HG03064 (cell line): ENCODE data around the gene ZCCHC14.

Experiments
- ATAC-seq: cut with Tn5 transposase; IDR thresholded peaks from one replicate; pipeline ENCODE4 v1.9.1; 2021; ENCODE audit warnings: low read depth; ENCODE audit not compliant: unreplicated experiment

Gene ZCCHC14

DNA sequence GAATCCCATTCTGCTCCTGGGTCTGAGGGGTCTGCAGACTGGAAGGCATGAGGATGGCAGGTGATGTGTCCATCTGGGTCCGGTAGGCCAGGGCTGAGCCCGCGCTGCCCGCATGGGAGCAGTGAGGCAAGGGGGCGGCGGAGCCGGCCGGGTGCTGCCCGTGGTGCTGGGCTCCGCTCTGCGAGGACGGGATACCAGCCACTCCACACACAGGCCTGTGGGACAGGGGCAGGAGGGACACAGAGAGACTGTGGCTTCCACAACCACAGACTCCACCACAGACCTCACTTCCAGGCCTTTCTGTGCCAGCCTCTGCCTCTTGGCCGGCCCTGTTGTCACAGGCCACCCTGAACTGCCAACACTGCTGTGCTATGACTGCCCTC is 75.3 kb downstream of the ZCCHC14 start:
- no peak for ATAC-seq

DNA sequence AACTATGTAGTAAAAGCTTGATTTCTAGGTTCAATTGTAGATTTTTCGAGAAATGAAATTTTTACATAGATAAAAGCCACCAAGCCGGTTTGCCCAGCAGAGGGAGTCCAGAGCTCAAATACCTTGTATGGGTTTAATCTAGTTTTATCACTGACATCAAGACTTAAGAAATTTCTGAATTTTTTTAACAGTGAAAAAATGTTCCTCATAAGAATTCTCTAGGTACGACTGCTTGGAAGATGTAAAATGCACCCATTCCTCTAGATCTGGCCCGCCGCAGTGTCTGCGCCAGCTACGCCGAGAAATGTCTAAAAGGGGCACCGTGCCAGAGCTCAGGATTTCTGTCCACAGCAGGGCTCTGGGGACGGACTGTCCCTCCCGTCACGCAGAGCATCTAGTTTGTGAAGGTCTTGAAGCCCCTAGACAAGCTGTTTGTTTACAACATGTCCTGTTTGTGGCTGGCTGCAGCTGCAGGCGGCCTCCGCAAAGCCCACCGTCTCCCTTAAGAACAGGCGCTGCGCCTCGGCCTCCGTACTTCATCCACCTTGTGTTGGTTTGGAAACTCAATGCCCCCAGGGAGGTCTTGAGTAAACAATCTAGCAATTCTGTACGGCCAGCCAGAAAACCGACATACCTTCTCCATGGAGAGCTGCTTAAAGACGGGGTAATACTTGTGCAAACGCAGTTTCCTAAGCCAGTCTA is 75.8 kb downstream of the ZCCHC14 start:
- no peak for ATAC-seq

DNA sequence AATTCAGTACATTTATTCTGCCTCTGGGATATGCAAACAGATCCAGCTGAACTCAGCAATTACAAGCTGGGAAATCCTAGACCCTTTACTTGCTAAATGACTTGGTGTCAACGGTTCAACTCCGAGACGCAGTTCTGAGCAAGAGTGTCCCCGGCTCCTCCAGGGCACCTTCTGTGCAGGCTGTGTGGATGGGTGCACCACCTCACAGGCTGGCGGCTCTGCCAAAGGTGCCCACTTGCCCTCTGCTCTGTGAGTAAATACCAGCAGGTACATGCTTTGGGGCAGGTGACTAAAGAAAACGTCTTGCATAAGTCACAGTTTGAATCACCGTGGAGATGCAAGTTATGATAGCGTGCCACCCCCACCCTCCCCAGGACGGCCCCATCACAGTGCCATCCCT is 77.4 kb downstream of the ZCCHC14 start:
- no peak for ATAC-seq

DNA sequence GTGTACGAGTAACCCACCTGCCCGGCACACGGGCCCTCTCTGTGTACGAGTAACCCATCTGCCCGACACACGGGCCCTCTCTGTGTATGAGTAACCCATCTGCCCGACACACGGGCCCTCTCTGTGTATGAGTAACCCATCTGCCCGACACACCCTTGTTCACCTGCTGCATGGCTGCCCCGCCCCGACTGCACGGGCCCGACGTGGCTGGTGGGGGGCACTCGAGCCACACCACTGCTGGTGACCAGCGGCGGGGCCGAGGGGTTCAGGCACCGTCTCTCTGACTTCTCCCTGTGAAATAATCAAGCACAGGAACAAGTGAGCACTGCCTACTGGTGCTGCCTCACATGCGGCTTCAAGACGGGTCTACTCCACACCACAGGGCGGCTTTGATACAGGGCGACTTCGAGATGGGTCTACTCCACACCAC is 78.6 kb downstream of the ZCCHC14 start:
- no peak for ATAC-seq

DNA sequence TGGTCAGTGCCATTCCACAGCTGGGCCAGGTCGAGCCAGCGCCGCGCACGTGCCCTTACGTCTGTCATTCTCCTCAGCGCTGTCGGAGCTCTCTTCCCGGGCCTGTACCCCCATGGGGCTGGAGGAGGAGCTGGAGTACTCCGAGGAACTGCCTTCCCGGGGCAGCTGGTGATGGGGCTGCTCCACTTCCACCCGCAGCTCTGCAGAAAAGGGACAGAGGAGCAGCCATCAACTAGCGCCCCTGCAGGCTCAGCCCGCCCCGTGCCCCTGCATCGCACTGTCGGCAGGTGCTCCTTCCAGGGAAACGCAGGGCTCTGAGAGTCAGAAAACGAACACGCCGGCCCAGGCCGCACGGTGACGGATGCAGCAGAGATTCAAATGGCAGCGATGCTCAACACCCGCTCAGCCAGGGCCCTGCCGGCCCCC is 79.8 kb downstream of the ZCCHC14 start:
- ATAC-seq, result no peak

DNA sequence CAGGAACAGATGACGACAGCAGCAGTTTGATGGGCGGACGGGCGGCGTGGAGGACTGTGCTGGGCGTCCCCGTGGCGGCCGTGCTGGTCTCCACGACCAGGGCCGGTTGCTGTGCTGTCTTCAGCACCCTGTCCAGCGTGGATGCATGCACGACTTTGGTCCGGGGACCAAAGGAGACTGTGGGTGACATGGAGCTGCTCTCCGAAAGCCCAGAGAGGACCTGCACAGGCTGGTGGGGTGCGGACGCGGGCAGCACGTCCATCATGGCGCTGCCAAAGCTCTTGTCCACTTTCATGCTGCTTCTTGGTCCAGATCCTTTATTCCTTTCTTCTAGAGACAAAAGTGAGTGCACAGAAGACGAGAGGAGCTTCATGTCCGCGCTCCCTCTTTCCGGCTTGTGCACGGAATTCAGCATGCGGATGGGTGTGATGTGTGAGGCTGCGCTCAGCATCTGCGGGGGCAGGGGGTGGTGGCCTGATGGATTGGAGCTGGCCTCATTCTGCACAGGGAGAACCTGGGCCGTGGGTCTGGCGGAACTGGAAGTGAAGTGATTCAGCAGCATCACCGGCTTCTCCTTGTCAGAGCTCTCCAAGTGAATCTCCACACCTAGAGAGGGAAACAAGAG is 80.3 kb downstream of the ZCCHC14 start:
- no peak for ATAC-seq

DNA sequence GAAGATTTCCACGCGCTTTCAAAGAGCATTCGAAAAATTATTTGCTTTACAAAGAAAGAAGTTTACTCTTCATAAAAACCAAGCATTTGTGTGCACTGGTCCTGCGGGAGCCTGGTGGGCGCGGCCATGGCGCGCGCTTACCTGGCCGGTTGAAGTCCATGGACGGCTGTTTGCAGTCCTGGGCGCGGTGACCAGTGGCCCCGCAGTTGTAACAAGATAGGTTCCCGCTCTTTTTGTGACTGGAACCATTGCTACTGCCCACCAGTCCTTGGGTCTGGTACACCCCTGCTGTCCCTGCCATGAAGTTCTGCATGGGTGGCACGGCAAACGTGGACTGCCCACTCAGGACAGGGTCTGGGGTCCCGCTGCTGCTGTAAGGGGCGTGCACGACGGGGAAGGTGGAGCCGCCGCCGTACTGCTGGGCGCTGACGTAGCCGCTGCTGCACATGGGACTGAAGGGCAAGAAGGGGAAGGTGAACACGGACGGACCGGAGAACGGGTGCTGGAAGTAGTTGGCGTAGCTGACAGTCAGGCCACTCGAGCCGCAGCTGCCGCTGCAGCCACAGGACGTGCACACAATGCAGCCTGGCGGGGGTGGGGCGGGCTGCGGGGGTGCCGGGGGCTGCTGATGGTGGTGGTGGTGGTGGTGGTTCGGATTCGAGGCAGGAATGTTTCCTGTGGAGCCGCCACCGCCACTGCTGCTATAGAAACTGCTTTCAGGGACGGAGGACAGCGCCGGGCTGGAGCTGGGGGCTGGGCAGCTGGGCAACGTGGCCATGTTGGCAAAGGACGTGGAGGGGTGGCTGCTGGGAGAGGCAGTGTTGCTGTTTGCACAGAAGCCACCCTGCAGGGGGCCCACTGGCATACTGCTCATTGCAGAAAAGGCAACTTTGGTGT is 81.2 kb downstream of the ZCCHC14 start:
- ATAC-seq, result no peak

DNA sequence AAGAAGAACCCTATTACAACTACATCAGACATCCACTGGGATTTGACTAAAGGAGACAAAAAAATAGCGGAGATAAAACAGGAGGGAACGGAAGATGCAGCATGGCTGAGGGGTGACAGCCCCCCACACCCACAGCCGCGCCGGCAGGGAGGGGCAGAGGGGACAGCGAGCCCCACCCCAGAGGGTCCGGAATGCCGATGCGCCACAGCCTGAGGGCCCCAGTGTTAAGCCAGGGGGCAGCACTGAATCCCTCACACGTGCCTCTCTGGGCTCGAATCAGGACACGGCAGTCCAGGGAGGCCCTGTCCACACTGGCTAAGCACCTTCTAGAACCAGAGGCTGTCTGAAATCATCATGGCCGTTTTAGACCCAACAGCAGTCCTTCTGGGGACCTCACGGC is 81.9 kb downstream of the ZCCHC14 start:
- no peak for ATAC-seq

DNA sequence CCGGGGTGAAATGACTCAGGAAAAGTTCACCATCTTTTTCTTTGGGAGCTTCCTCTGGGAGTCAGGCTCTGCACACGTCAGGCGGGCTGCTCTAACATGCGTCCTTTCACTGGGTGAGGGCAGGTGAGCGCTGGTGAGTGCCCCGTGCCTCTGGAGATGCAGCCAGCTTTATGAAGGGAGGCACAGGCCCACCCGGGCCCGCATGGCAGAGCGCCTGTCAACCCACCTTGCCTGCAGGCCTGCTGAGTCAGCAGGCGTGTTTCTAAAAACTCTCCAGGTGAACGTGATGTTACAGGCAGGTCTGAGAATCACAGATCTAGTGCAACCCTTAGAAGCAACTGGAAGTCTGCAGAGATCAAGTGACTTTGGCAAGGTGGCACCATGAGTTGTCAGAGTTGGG is 82.3 kb downstream of the ZCCHC14 start:
- ATAC-seq, result no peak

DNA sequence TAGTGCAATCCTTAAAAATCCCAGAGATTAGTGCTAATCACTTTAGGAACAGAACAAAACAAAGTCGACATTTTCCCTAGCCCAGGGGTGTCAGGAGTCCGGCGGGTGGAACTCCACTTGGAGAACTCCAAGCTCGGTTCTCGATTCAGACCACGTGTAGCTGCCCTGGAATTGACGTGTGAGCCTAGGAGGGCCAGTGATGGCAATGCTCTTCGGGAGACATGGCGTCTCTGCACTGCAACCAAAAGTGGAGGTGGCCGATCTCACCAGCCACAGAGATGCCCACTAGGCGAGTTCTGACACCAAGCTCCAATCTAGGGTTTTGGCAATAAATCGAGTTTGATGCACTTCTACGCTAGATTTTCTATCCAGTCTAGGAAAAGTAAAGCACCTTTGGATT is 83.0 kb downstream of the ZCCHC14 start:
- no peak for ATAC-seq

DNA sequence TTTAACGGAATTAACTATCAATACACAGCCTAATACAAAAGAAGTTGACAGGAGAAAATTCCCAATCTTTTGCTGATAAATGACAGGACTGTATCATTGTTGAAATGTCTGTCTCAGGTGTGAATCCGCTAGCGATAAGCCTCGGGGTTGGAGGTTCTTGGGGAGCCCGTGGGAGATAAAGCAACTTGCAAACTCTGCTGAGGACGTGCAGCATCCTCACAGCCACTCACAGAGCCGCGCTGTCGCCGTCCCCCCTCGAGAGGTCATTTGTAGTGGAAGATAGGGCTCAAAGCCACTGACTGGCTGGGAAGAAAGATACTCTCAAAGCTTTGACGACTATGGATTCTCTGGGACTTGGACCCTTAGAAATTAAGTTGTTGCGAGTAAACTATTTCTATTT is 83.7 kb downstream of the ZCCHC14 start:
- ATAC-seq, result no peak

DNA sequence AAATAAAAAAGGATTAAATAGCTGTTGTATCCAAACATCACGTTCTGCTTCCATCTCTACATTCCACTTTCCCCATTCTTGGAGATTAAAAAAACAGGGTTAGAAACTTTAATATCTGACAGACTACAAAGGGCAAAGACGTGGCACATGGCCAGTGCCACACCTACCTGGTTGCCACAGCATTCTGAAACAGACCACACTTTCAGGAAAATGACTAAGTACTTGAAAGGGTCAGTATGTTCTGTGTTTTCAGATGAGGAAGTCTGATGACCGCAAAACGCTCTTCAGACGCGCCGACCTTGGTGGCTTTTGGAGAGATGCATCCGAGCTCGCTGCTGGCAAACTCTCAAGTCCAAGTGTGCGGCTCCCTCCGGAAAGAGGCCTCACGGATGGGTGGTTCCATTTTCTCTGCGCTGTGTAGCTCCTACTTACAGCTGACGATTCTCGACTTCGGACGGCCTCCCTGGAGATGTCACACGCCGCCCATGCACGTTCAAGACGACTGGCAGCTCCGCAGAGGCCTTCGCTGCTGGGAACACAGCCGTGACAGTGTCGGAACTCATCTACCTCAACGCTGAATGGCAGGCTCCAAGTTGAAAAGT is 85.2 kb downstream of the ZCCHC14 start:
- ATAC-seq, result no peak

DNA sequence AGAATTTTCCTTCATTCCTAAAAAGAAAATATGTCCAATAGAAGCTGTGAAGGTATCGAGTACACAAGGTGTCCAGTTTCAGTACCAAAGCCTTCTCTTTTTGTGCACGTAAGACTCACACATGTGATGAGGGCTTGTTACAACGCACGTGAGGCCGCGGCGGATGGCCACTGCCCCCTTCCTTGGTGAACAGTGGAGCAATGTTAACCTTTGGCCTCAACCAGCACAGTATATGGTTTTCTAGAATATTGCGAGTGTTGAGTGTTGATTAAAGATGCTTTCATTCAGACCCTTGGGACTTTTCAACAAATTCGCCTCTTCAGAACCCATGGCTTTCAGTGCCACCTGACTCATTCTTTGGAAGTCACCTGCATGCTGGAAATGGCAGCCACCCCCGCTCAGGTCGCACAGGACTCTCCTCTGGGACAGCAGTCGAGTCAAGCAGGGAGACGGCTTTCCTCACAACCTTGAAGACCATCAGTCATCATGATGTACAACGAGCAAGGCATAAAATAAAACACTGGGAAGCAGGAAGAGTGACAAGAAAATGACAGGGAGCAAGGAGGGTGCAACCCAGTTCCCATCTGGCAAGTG is 86.2 kb downstream of the ZCCHC14 start:
- no peak for ATAC-seq

DNA sequence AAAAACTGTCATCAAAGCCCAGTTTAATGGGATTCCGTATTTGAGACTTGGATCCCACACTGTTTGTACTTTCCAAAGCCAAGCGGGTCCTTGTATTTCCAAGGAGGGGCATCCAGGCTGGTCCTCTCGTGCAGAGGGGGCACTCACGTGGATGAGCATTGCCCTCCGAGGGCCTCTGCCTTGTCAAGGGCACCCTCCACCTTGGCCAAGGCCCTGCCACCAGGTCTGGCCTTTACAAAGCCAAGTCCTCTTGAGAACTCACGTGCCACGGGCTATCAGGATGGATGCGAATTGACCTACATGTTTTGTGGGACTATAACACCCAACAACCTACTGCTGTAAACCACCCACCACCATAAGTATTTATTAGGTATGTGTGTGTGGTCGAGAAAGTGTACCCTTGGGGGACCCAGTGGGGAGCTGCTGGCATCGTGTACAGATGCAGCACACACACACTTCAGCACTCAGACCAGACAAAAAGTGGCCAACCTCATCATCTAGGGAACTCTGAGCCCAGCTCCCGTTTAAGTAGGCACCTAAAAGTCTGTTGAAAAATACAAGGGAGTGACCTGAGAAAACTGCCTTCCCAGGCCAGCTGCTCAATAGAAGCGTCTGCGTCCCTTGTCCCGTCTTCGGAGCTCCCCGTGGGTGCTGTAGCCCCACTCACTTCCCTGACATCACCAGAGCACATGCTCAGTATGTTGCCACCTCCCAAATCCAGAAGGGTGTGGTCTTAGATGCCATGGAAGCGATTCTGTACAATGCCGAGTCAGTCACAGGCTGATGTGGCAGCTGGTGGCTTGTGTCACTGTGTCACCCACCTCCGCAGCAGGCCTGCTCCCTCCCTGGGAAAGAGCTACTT is 87.8 kb downstream of the ZCCHC14 start:
- no peak for ATAC-seq

DNA sequence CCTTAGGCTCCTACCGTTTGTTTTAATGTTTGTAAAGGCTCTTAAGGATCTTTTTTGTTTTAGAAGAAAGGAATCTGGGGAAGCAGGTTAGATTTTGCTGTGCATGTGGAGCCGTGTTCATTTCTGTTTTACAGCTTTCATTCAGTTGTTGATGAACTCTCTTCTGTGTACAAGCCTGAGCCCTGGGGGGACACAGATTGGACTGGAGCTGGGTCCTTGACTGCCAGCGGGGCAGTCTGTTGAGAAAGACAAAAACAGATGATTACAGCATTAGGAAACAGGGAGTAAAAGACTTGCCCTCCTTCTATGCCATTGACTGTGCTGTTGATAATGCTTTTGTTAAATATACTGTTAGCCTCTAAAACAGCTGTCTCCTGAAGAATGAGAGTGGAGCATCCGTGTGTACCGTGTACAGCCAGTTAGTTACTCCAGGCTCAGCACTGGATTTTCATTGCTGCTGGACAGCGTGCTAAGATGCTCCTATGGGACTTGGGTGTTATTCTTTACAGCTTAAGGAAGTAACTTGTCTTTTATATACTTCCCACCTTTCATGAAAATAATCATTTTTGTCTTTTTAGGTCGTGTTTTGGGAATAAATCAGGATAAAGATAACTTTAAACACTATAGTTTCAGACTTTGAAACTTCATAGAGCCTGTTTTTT is 97.5 kb downstream of the ZCCHC14 start:
- no peak for ATAC-seq

DNA sequence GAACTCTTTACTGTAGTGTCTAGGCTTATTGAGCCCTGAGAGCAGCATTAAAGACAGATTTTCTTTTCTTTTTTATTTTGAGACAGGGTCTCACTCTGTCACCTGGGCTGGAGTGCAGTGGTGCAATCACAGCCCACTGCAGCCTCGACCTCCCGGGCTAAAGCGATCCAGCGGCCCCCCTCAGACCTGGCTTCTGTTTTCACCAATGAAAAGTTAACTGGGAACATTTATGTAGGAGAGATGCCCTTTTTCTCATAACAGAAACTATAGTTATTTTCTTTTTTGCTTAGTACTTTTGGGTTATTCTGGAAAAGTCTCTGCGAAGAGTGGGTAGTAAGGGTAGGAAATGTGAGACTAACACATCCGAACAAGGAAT is 99.2 kb downstream of the ZCCHC14 start:
- no peak for ATAC-seq

DNA sequence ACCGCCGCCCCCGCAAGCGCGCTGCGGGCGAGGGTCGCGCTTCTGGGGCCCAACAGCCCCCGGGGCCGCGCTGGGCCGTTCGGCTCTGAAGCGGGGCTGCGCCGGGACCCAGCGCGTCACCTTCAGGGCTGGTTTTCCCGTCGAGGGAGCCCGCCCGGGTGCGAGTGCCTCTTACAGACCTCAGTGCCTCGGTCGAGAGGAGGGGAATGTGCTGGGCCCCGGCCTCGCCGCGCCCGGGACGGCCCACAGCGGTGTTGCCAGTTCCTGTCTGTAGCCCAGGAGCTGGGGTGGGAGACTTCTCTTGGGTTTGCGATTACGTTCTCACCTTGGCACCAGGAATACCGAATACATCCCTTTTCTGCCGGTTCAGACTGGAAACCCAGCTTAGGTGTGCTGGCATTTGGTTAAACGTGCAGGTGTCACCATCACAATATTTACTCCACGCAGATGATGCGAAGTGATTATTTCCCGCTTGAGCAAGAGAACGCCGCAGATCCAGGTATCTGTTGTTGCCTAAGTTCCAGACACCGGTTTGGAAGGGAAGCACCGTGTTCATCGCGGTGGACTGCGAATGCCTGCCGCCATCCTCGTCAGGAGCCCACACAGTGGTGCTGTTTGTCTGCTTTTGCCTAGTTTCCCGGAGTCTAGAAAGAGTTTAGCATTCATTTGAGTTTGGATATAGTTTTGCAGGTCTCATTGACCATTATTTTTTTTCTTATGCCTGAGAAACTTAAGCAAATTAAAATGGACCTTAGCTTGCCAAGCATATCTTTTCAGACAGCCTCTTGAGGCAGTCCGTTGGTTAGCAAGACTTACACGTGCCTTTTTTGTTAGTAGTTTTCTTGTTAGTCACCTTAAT is 99.8 kb downstream of the ZCCHC14 start:
- no peak for ATAC-seq
